CD14-positive monocyte (primary cell): ENCODE data around the gene RYR2. TPM values are rescaled to one million over a fixed set of nuclear protein-coding genes. Genes with fewer than 3 reads are reported as not detected.

Experiments
- DNase-seq, 3 donors: peaks; one replicate each; pipeline ENCODE4 v3.0.0-alpha.2; 2011 to 2022
- H2AFZ ChIP-seq: 2 replicates; pipeline ENCODE4 v1.6.0; 2012; ENCODE audit warnings: mild to moderate bottlenecking, low read depth, low read length, inconsistent platforms; ENCODE audit not compliant: insufficient read depth, poor library complexity, severe bottlenecking
- H3K27ac ChIP-seq, 2 donors: 1 replicate in 1 of 2; 2 replicates in 1 of 2; pipeline ENCODE4 v1.5.1; 2012 to 2013; ENCODE audit warnings: low read length in 2 of 2, control low read depth in 1 of 2, inconsistent platforms in 1 of 2, low read depth in 1 of 2, mild to moderate bottlenecking in 1 of 2
- H3K27me3 ChIP-seq, 2 donors: one replicate each; pipeline versions ENCODE4 v1.6.0 to v1.6.1; 2011 to 2013; ENCODE audit warnings: low read length in 2 of 2; ENCODE audit not compliant: control insufficient read depth in 2 of 2, insufficient read depth in 2 of 2
- H3K36me3 ChIP-seq, 2 donors: replicated peaks in 1 of 2; 1 replicate in 1 of 2; 2 replicates in 1 of 2; pipeline versions ENCODE4 v1.5.1 to v1.6.1; 2012 to 2013; ENCODE audit warnings: low read length in 2 of 2, control low read depth in 1 of 2, inconsistent platforms in 1 of 2, mild to moderate bottlenecking in 1 of 2; ENCODE audit not compliant: insufficient read depth in 2 of 2, control insufficient read depth in 1 of 2
- H3K4me1 ChIP-seq, 2 donors: 1 replicate in 1 of 2; 2 replicates in 1 of 2; pipeline versions ENCODE4 v1.5.1 to v1.6.1; 2012 to 2013; ENCODE audit warnings: low read length in 2 of 2, control low read depth in 1 of 2, inconsistent platforms in 1 of 2, mild to moderate bottlenecking in 1 of 2, moderate library complexity in 1 of 2; ENCODE audit not compliant: insufficient read depth in 2 of 2, control insufficient read depth in 1 of 2
- H3K4me2 ChIP-seq: replicated peaks from 2 replicates; pipeline ENCODE3; 2012; ENCODE audit warnings: low read length, moderate library complexity, mild to moderate bottlenecking; ENCODE audit not compliant: poor library complexity, severe bottlenecking; ENCODE audit errors: extremely low read depth
- H3K4me3 ChIP-seq, 3 experiments: fragments of 200-600 bp in 1 of 3; sonication (generic) in 1 of 3; replicated peaks in 1 of 3; 1 replicate in 2 of 3; 2 replicates in 1 of 3; pipeline ENCODE4 v1.5.1; 2011 to 2013; ENCODE audit warnings: low read length in 3 of 3, mild to moderate bottlenecking in 3 of 3, control low read depth in 2 of 3, low read depth in 2 of 3, inconsistent platforms in 1 of 3, moderate library complexity in 1 of 3
- H3K79me2 ChIP-seq: 2 replicates; pipeline ENCODE4 v1.6.0; 2012; ENCODE audit warnings: mild to moderate bottlenecking, control low read depth, inconsistent platforms, low read length, moderate library complexity; ENCODE audit not compliant: insufficient read depth
- H3K9ac ChIP-seq: 2 replicates; pipeline ENCODE4 v1.6.0; 2017; ENCODE audit warnings: low read length, mild to moderate bottlenecking; ENCODE audit not compliant: insufficient read depth, poor library complexity, severe bottlenecking
- H3K9me3 ChIP-seq, 2 donors: replicated peaks in 1 of 2; 1 replicate in 1 of 2; 2 replicates in 1 of 2; pipeline versions ENCODE4 v1.5.1 to v1.6.1; 2012 to 2013; ENCODE audit warnings: low read length in 2 of 2, control low read depth in 1 of 2; ENCODE audit not compliant: control insufficient read depth in 1 of 2, insufficient read depth in 1 of 2
- H4K20me1 ChIP-seq: 2 replicates; pipeline ENCODE4 v1.6.0; 2012; ENCODE audit warnings: mild to moderate bottlenecking, low read length, control low read depth, moderate library complexity; ENCODE audit not compliant: insufficient read depth
- H3K27ac Mint-ChIP-seq, 7 donors: one replicate each; pipeline ENCODE4 v1.8.0; 2020; ENCODE audit warnings: mild to moderate bottlenecking in 7 of 7, mixed read lengths in 7 of 7, moderate library complexity in 6 of 7, inconsistent platforms in 2 of 7
- H3K27me3 Mint-ChIP-seq, 3 donors: one replicate each; pipeline ENCODE4 v1.8.0; 2021 to 2022; ENCODE audit warnings: low read depth in 3 of 3, mild to moderate bottlenecking in 3 of 3, mixed read lengths in 3 of 3, moderate library complexity in 3 of 3, inconsistent platforms in 1 of 3
- H3K36me3 Mint-ChIP-seq, 2 donors: one replicate each; pipeline ENCODE4 v1.8.0; 2020; ENCODE audit warnings: mixed read lengths in 2 of 2, inconsistent platforms in 1 of 2, mild to moderate bottlenecking in 1 of 2
- H3K4me1 Mint-ChIP-seq: one replicate; pipeline ENCODE4 v1.8.0; 2020; ENCODE audit warnings: mild to moderate bottlenecking, mixed read lengths
- H3K4me3 Mint-ChIP-seq, 2 donors: one replicate each; pipeline ENCODE4 v1.8.0; 2020; ENCODE audit warnings: mild to moderate bottlenecking in 2 of 2, mixed read lengths in 2 of 2, moderate library complexity in 1 of 2
- H3K9me3 Mint-ChIP-seq, 7 donors: one replicate each; pipeline ENCODE4 v1.8.0; 2020 to 2022; ENCODE audit warnings: mixed read lengths in 7 of 7, mild to moderate bottlenecking in 6 of 7, moderate library complexity in 6 of 7, inconsistent platforms in 2 of 7
- CTCF ChIP-seq: fragments of 200-600 bp; IDR thresholded peaks from one replicate; pipeline ENCODE4 v1.8.0; 2022; ENCODE audit warnings: antibody characterized with exemption, mild to moderate bottlenecking
- WGBS: methylation state at CpG from one replicate; pipeline ENCODE4 v1.1.5; 2013; ENCODE audit warnings: missing lambda C conversion rate; ENCODE audit not compliant: insufficient coverage; 5-methylcytosine and 5-hydroxymethylcytosine counted together
- intact Hi-C, 2 donors: fragments of 100-400 bp; cut with micrococcal nuclease; formaldehyde crosslinking; loops; one replicate each; pipeline versions ENCODE4 v1.15.0 to v1.15.1; 2023
- polyA plus RNA-seq, 3 donors: library from polyadenylated mRNA; depleted of rRNA in 1 of 3; unstranded in 2 of 3; stranded (reverse) in 1 of 3; fragments of 300-500 nt in 2 of 3; fragments of >200 nt in 1 of 3; fragmentation: Illumina TruSeq in 2 of 3; gene quantifications; 1 replicate in 2 of 3; 2 replicates in 1 of 3; pipeline ENCODE4 v1.2.3, GENCODE V29; 2012 to 2021

RYR2 gene
- polyA plus RNA-seq, 3 donors = not detected

- peaks cover 0 to 2% (median 0%) of the 10 kb centered on the region in 3 donors for H3K27me3 Mint-ChIP-seq
- Histone ChIP-seq H3K9ac (no peak overlapping the region), H3K79me2 (no peaks in the 10 kb centered on the region), H3K4me1 (no peaks in the 10 kb centered on the region), H3K27ac (no peak overlapping the region), H4K20me1 (no peaks in the 10 kb centered on the region), H3K36me3 (no peaks in the 10 kb centered on the region), H2AFZ (no peak overlapping the region), H3K4me3 (no peak overlapping the region), H3K27me3 (no peaks in the 10 kb centered on the region), H3K9me3 (no peaks in the 10 kb centered on the region), H3K4me2 (no peak overlapping the region)
- no peak overlapping the region for H3K4me3 Mint-ChIP-seq
- H3K9me3 Mint-ChIP-seq = peaks cover 0 to 8% (median 5%) of the 10 kb centered on the region in 7 donors
- no peak overlapping the region for H3K27ac Mint-ChIP-seq
- DNase-seq = no peak
- no peaks in the 10 kb centered on the region for H3K36me3 Mint-ChIP-seq
- 68% methylated on average over 2 of the region's 3 CpGs for WGBS
- no peaks in the 10 kb centered on the region for H3K4me1 Mint-ChIP-seq
- TF ChIP-seq CTCF = no peak
- intact Hi-C loops = no loop called here
Measured at GRCh38 chr1:237091691-237092090, 49.7 kb downstream of the RYR2 start.

DNA sequence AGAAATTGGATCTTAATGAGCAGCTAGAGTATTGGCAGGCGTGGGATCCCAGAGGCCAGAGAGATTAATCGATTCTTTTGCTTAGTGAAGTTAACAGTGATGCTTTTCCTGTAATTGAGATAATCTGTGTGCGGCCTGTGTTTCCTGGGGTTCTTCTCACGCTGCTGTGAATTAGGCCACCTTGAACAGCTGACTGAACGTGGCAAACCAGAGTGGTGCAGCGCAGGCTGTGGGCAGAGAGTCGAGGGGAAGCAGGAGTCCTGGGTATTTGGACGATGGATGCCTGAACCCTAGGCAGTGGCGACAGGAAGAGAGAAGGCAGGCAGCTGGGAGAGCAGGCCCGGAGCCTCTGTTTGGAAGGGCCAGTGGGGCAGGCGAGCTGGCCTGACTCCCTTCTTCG lies 51.7 kb downstream of the RYR2 start:
- Mint-ChIP-seq H3K27me3 (peaks cover 0 to 2% (median under 1%) of the 10 kb centered on the region in 3 donors), H3K4me3 (no peak overlapping the region), H3K9me3 (peaks cover 0 to 8% (median 5%) of the 10 kb centered on the region in 7 donors), H3K36me3 (no peaks in the 10 kb centered on the region), H3K27ac (no peak overlapping the region), H3K4me1 (no peaks in the 10 kb centered on the region)
- H3K4me1 ChIP-seq = no peaks in the 10 kb centered on the region
- no peak for TF ChIP-seq CTCF
- intact Hi-C loops = no loop called here
- no peak overlapping the region for H3K27ac ChIP-seq
- H3K9me3 ChIP-seq = no peaks in the 10 kb centered on the region
- no peak for DNase-seq
- WGBS = 78% methylated on average over 12 of the region's 12 CpGs
- H3K27me3 ChIP-seq = no peaks in the 10 kb centered on the region
- H3K9ac ChIP-seq = no peak overlapping the region
- no peak overlapping the region for H3K4me3 ChIP-seq
- no peaks in the 10 kb centered on the region for H3K36me3 ChIP-seq
- no peak overlapping the region for H3K4me2 ChIP-seq
- H3K79me2 ChIP-seq = no peaks in the 10 kb centered on the region
- H2AFZ ChIP-seq = no peak overlapping the region
- no peaks in the 10 kb centered on the region for H4K20me1 ChIP-seq
